Endothelial cell of umbilical vein (primary cell): ENCODE results near the gene PCSK9. TPM values are rescaled to one million over a fixed set of nuclear protein-coding genes. Genes with fewer than 3 reads are reported as not detected.
"Not testable (repeated sequence)": the region's sequence is repeated elsewhere in the genome, so short reads cannot be mapped to it uniquely, and the experiment has no call there.

Experiments used
- BruUV-seq: library from RNA; stranded (reverse); fragments of 400-500 nt; replicated peaks from 2 replicates; lab custom pipeline; 2021; lab: Mats Ljungman, UMichigan
- CTCF ChIA-PET: fragments of 300-600, 350-600 bp; sonication (Branson Sonifier 250); formaldehyde crosslinking; loops from one replicate; lab custom pipeline; 2021; ENCODE audit warnings: antibody characterized with exemption, inconsistent platforms; lab: Charles Lee
- POLR2A ChIA-PET: fragments of 300-600, 350-600 bp; sonication (Branson Sonifier 250); formaldehyde crosslinking; loops from one replicate; lab custom pipeline; 2021; ENCODE audit warnings: antibody characterized with exemption, inconsistent platforms; lab: Charles Lee
- DNase-seq: peaks from one replicate; pipeline ENCODE4 v3.0.0-alpha.2; 2011; ENCODE audit warnings: low read depth, low spot score
- FAIRE-seq: peaks from 2 replicates; lab custom pipeline; 2011; peaks lifted over from hg19 to GRCh38; lab: Jason Lieb, UNC
- H2AFZ ChIP-seq: 2 replicates; pipeline ENCODE4 v1.6.0; 2012; ENCODE audit warnings: low read depth, low read length, control low read depth, inconsistent platforms
- H3K27ac ChIP-seq: 2 replicates; pipeline ENCODE4 v1.5.1; 2011; ENCODE audit warnings: low read depth, mild to moderate bottlenecking, control low read depth, low read length, moderate library complexity; ENCODE audit not compliant: insufficient read depth
- H3K27me3 ChIP-seq, 2 experiments: 2 replicates each; pipeline versions ENCODE4 v1.6.0 to v1.6.1; 2011; ENCODE audit warnings: low read length in 2 of 2, mixed read lengths in 1 of 2; ENCODE audit not compliant: control insufficient read depth in 2 of 2, insufficient read depth in 2 of 2
- H3K36me3 ChIP-seq, 2 experiments: 2 replicates in 1 of 2; 3 replicates in 1 of 2; pipeline ENCODE4 v1.5.1; 2011; ENCODE audit warnings: low read length in 2 of 2, mild to moderate bottlenecking in 1 of 2, moderate library complexity in 1 of 2; ENCODE audit not compliant: control insufficient read depth in 2 of 2, insufficient read depth in 2 of 2; ENCODE audit errors: extremely low read depth in 1 of 2
- H3K4me1 ChIP-seq: 3 replicates; pipeline ENCODE4 v1.5.1; 2011; ENCODE audit warnings: mild to moderate bottlenecking, low read length; ENCODE audit not compliant: control insufficient read depth, insufficient read depth; ENCODE audit errors: extremely low read depth
- H3K4me2 ChIP-seq: 2 replicates; pipeline ENCODE4 v1.6.1; 2011; ENCODE audit warnings: low read length, control low read depth, mixed read lengths; ENCODE audit not compliant: insufficient read depth
- H3K4me3 ChIP-seq, 3 experiments: fragments of 200-600 bp in 1 of 3; sonication (generic), shearing (Covaris generic) in 1 of 3; replicated peaks in 1 of 3; 2 replicates each; pipeline ENCODE4 v1.5.1; 2011 to 2016; ENCODE audit warnings: control low read depth in 3 of 3, low read length in 3 of 3, mild to moderate bottlenecking in 2 of 3, inconsistent platforms in 1 of 3, low read depth in 1 of 3, moderate library complexity in 1 of 3; ENCODE audit not compliant: insufficient read depth in 1 of 3
- H3K79me2 ChIP-seq: 2 replicates; pipeline ENCODE4 v1.6.0; 2012; ENCODE audit warnings: low read length, inconsistent platforms; ENCODE audit not compliant: control insufficient read depth, insufficient read depth
- H3K9ac ChIP-seq: replicated peaks from 2 replicates; pipeline ENCODE3; 2011; ENCODE audit warnings: low read length, control low read depth; ENCODE audit not compliant: insufficient read depth; ENCODE audit errors: extremely low read depth
- H3K9me1 ChIP-seq: replicated peaks from 3 replicates; pipeline ENCODE4 v1.6.0; 2011; ENCODE audit warnings: mild to moderate bottlenecking, low read length; ENCODE audit not compliant: control insufficient read depth, insufficient read depth; ENCODE audit errors: extremely low read depth
- H3K9me3 ChIP-seq: replicated peaks from 2 replicates; pipeline ENCODE4 v1.5.1; 2012; ENCODE audit warnings: low read length, inconsistent platforms; ENCODE audit not compliant: control insufficient read depth, insufficient read depth
- H4K20me1 ChIP-seq: replicated peaks from 2 replicates; pipeline ENCODE3; 2011; ENCODE audit warnings: mild to moderate bottlenecking, low read length; ENCODE audit not compliant: control insufficient read depth, insufficient read depth; ENCODE audit errors: extremely low read depth
- CTCF ChIP-seq, 2 donors: IDR thresholded peaks; 1 replicate in 1 of 2; 2 replicates in 1 of 2; pipeline ENCODE4 v1.5.1; 2011; ENCODE audit warnings: low read length in 2 of 2, mild to moderate bottlenecking in 2 of 2, moderate library complexity in 2 of 2, control low read depth in 1 of 2, inconsistent platforms in 1 of 2, low read depth in 1 of 2; ENCODE audit not compliant: insufficient read depth in 1 of 2; ENCODE audit errors: extremely low read depth in 1 of 2
- GATA2 ChIP-seq: IDR thresholded peaks from 2 replicates; pipeline ENCODE4 v1.7.0; 2011; ENCODE audit warnings: low read depth, mild to moderate bottlenecking, moderate library complexity, mixed read lengths, low read length; ENCODE audit not compliant: insufficient read length, insufficient read depth
- dilution Hi-C: fragments of 300-500 bp; cut with MboI; formaldehyde crosslinking; loops from one replicate; pipeline ENCODE4 v1.15.0; 2019; ENCODE audit warnings: low sequenced_read_pairs; ENCODE audit not compliant: extremely low pct_ligation_motif_present
- intact Hi-C: fragments of 100-400 bp; cut with micrococcal nuclease; formaldehyde crosslinking; loops from one replicate; pipeline ENCODE4 v1.10.0; 2022
- polyA plus RNA-seq, 4 experiments: library from polyadenylated mRNA; depleted of rRNA in 3 of 4; stranded (reverse) in 3 of 4; unstranded in 1 of 4; fragments of >200 nt; gene quantifications; 2 replicates each; pipeline versions ENCODE4 v1.2.1 to v1.2.3, GENCODE V29; 2011 to 2012; ENCODE audit warnings: missing spikeins in 1 of 4
- total RNA-seq: library from RNA; stranded (reverse); gene quantifications from 2 replicates; pipeline ENCODE4 v1.2.3, GENCODE V29; 2021

PCSK9 gene
- total and polyA plus RNA-seq, 2 donors (not counting 3 experiments of a cell fraction or from before 2014, with no cell fraction given) = 0.17 to 0.35 TPM

GRCh38 chr1:55021942-55022546 lies 17.3 kb upstream of the PCSK9 start:
- FAIRE-seq = peak; percentile 84
- ChIA-PET POLR2A (interaction anchor here (1.1 kb wide), 2 partner anchors 71 to 77 kb away, joined by 3 to 5 read pairs; no protein-coding TSS in a partner anchor), CTCF (interaction anchor here (0.7 to 9.7 kb wide), 29 partner anchors 8 to 457 kb away, joined by 3 to 587 read pairs (median 5); partner anchors contain the start of genes BSND and DHCR24)
- no peaks in the 10 kb centered on the region for H3K9me1 ChIP-seq
- TF ChIP-seq GATA2 (no peak), CTCF (IDR thresholded peaks at IDR 0.05; ENCODE audit: extremely low read depth in 1 of 2, insufficient read depth in 1 of 2, low read depth in 1 of 2, low read length in 2 of 2) (peak; percentile 94 to 98)
- no TSS peak for BruUV-seq
- intact Hi-C loops (loop anchor here (1.0 to 10.0 kb wide), 6 partner anchors 26 to 1563 kb away; partner anchors contain the start of gene DHCR24), dilution Hi-C loops (no loop called here)
- DNase-seq = peak; percentile 72
- H4K20me1 ChIP-seq = no peaks in the 10 kb centered on the region
- no peaks in the 10 kb centered on the region for H3K79me2 ChIP-seq
- H3K27ac ChIP-seq = no peak overlapping the region
- no peak overlapping the region for H3K4me2 ChIP-seq
- no peak overlapping the region for H3K4me3 ChIP-seq
- H3K9me3 ChIP-seq = no peaks in the 10 kb centered on the region
- no peaks in the 10 kb centered on the region for H3K4me1 ChIP-seq
- no peaks in the 10 kb centered on the region for H3K36me3 ChIP-seq
- peak overlapping the region; percentile 33 for H2AFZ ChIP-seq
- H3K27me3 ChIP-seq = peaks cover 0 to 2% of the 10 kb centered on the region in 2 experiments
- no peak overlapping the region for H3K9ac ChIP-seq

DNA sequence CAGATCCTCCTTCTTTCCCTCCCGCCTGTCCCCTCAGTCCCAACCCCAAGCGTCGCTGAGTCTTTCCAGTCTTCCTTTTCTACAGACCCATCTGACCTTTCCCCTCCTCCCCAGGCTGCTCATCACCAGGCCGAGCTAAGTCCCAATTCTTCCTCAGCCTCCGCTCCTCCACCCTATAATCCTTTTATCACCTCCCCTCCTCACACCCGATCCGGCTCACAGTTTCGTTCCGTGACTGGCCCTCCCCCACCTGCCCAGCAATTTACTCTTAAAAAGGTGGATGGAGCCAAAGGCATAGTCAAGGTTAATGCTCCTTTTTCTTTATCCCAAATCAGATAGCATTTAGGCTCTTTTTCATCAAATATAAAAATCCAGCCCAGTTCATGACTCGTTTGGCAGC lies 15.2 kb upstream of the PCSK9 start:
- FAIRE-seq, H3K9me1 ChIP-seq, H3K9ac ChIP-seq, H3K4me3 ChIP-seq, H3K36me3 ChIP-seq, H3K27me3 ChIP-seq, BruUV-seq, dilution Hi-C loops, H3K27ac ChIP-seq, H4K20me1 ChIP-seq, H3K4me1 ChIP-seq, CTCF ChIA-PET, H3K9me3 ChIP-seq, H3K4me2 ChIP-seq, POLR2A ChIA-PET, DNase-seq, H2AFZ ChIP-seq, H3K79me2 ChIP-seq: not testable (repeated sequence)
- intact Hi-C loops = loop anchor here (10.0 kb wide), 1 partner anchor 1561 kb away; no protein-coding TSS in a partner anchor

DNA sequence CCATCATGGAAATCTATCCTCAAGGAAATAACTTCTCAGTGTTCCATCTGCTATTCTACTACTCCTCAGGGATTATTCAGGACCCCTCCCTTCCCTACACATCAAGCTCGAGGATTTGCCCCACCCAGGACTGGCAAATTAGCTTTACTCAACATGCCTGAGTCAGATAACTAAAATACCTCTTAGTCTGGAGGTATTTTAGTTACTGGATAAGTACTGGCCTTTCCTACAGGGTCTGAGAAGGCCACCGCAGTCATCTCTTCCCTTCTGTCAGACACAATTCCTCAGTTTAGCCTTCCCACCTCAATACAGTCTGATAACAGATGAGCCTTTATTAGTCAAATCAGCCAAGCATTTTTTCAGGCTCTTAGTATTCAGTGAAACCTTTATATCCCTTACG lies 12.7 kb upstream of the PCSK9 start:
- DNase-seq, H3K4me2 ChIP-seq, H3K27me3 ChIP-seq, FAIRE-seq, H3K79me2 ChIP-seq, H3K9me3 ChIP-seq, H3K36me3 ChIP-seq, POLR2A ChIA-PET, H3K9me1 ChIP-seq, H4K20me1 ChIP-seq, dilution Hi-C loops, H3K4me3 ChIP-seq, H2AFZ ChIP-seq, H3K9ac ChIP-seq, H3K4me1 ChIP-seq, CTCF ChIA-PET, BruUV-seq, H3K27ac ChIP-seq: not testable (repeated sequence)
- intact Hi-C loops = loop anchor here (10.0 kb wide), 1 partner anchor 1558 kb away; no protein-coding TSS in a partner anchor
